Measurements from ENCODE around the gene MAPK12.

The MAPK12 gene

DNA sequence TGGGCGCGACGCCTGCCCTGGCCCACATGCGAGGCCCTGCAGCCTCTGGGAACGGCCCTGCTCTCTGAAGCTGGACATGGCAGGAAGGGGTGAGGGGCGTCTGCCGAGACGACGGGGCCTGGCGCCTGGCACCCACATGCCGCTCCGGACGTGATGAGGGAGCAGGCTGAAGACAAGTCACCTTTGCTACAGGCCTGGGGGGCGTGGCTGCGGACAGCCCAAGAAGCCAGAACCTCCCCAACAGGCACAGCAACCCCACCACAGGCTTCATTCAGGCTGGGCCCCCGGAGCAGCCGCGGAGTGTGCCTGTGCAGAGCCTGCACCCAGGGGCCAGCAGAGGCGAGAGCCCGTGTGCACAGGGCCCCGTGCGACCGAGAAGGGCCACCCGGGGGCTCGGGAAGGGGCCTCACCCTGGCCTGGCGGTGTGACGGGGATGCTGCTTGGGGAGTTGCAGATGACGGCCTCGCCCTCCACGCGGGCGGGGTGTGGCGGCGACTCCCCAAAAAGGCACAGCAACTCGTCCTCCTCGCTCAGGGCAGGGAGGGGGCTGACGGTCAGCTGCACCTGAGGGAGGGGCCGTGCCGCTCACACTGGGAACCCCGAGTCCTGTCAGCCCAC lies 25.3 kb upstream of the MAPK12 start:
- in situ Hi-C loops (cut with MboI; ENCODE audit: low pct_unique_long_range_greater_than_20kb, low sequenced_read_pairs, unreplicated experiment) = no loop called here
- TF ChIP-seq, protein P1, sequence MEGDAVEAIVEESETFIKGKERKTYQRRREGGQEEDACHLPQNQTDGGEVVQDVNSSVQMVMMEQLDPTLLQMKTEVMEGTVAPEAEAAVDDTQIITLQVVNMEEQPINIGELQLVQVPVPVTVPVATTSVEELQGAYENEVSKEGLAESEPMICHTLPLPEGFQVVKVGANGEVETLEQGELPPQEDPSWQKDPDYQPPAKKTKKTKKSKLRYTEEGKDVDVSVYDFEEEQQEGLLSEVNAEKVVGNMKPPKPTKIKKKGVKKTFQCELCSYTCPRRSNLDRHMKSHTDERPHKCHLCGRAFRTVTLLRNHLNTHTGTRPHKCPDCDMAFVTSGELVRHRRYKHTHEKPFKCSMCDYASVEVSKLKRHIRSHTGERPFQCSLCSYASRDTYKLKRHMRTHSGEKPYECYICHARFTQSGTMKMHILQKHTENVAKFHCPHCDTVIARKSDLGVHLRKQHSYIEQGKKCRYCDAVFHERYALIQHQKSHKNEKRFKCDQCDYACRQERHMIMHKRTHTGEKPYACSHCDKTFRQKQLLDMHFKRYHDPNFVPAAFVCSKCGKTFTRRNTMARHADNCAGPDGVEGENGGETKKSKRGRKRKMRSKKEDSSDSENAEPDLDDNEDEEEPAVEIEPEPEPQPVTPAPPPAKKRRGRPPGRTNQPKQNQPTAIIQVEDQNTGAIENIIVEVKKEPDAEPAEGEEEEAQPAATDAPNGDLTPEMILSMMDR (IDR thresholded peaks at IDR 0.05; ENCODE audit: extremely low read depth, insufficient read depth, missing control alignments) = no peak
- DNase-seq (ENCODE audit: low spot score) = no peak

DNA sequence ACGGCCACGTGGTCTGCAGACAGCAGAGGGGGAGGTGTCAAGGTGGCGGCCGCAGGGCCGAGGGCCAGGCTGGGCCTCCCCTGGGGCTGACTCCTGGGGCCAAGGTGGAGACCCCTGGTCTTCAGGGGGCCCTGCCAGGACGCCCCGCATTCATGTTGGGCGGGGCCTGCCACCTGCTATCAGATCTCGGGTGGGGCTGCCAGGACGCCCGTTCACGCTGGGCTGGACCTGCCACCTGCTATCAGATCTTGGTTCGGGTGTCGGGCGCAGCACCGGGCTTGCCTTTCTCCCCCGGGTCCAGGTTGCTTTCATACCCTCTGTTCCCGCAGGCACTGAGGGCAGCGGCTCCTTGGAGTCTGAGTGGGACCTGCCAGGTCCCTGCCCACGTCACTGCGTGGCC lies 24.8 kb upstream of the MAPK12 start:
- in situ Hi-C loops (cut with MboI; ENCODE audit: low pct_unique_long_range_greater_than_20kb, low sequenced_read_pairs, unreplicated experiment) = no loop called here
- DNase-seq (ENCODE audit: low spot score) = no peak
- TF ChIP-seq, protein P1 (IDR thresholded peaks at IDR 0.05; ENCODE audit: extremely low read depth, insufficient read depth, missing control alignments) = no peak

DNA sequence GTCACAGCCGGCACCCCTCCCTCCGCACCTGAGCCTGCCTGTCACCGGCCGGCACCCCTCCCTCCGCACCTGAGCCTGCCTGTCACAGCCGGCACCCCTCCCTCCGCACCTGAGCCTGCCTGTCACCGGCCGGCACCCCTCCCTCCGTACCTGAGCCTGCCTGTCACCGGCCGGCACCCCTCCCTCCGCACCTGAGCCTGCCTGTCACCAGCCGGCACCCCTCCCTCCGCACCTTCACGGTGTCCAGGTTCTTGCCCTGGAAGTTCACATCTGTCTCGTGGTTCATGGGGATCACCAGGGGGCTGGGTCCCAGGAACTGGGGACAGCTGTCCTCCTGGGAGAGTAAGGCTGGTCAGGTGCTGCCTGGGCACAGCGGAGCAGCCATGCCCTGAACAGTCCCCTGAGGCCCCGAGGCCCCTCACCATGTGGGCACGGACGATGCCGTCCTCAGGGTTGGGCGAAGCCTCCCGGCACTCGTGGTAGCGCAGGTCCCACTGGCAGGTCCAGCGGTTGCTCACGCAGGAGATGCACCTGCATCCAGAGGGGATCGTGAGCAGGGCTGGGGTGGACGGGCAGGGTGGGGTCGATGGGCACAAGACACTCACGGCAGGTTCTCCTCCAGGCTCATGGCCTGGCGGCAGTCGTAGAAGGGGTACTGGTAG lies 24.2 kb upstream of the MAPK12 start:
- no peak for DNase-seq (ENCODE audit: low spot score)
- TF ChIP-seq, protein P1 (IDR thresholded peaks at IDR 0.05; ENCODE audit: extremely low read depth, insufficient read depth, missing control alignments) = no peak
- in situ Hi-C loops (cut with MboI; ENCODE audit: low pct_unique_long_range_greater_than_20kb, low sequenced_read_pairs, unreplicated experiment) = no loop called here

DNA sequence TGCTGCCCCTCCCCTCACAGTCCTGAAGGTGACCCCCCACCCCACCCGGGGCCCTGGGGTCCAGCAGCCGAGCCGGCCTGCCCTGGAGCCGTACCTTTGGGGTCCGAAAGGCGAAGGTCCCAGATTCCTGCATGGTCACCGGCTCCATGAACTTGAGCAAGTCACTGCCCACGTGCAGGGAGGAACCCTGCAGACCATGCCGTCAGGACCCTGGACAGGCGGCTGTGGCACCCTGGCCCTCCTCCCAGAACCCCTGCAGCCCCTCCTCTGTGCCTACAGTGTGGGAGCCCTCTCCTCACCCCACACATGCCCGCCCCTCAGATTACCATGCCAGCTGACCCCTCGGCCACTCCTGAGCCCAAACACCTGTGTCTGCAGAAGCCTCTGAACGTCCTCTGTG lies 23.0 kb upstream of the MAPK12 start:
- in situ Hi-C loops (cut with MboI; ENCODE audit: low pct_unique_long_range_greater_than_20kb, low sequenced_read_pairs, unreplicated experiment) = no loop called here
- no peak for DNase-seq (ENCODE audit: low spot score)
- TF ChIP-seq, protein P1 (IDR thresholded peaks at IDR 0.05; ENCODE audit: extremely low read depth, insufficient read depth, missing control alignments) = no peak

DNA sequence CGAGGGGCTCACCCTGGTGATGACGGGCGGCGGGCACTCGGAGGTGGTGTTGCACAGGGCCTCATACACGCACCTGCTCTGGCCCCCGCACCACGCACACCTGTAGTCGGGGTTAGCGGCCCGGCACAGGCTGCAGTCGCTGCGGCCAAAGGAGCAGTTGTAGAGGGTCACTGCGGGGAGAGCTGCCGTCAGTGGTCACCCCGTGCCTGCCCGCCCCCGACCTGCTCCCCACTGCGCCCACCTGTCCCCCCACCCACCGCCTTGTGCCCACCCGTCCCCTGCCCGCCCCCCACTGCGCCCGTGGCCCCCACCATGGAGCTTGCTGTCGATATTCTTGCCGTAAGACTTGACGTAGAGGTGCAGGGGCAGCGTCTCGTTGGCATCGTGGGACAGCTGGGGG lies 22.3 kb upstream of the MAPK12 start:
- in situ Hi-C loops (cut with MboI; ENCODE audit: low pct_unique_long_range_greater_than_20kb, low sequenced_read_pairs, unreplicated experiment) = no loop called here
- TF ChIP-seq, protein P1 (IDR thresholded peaks at IDR 0.05; ENCODE audit: extremely low read depth, insufficient read depth, missing control alignments) = no peak
- DNase-seq (ENCODE audit: low spot score) = no peak

DNA sequence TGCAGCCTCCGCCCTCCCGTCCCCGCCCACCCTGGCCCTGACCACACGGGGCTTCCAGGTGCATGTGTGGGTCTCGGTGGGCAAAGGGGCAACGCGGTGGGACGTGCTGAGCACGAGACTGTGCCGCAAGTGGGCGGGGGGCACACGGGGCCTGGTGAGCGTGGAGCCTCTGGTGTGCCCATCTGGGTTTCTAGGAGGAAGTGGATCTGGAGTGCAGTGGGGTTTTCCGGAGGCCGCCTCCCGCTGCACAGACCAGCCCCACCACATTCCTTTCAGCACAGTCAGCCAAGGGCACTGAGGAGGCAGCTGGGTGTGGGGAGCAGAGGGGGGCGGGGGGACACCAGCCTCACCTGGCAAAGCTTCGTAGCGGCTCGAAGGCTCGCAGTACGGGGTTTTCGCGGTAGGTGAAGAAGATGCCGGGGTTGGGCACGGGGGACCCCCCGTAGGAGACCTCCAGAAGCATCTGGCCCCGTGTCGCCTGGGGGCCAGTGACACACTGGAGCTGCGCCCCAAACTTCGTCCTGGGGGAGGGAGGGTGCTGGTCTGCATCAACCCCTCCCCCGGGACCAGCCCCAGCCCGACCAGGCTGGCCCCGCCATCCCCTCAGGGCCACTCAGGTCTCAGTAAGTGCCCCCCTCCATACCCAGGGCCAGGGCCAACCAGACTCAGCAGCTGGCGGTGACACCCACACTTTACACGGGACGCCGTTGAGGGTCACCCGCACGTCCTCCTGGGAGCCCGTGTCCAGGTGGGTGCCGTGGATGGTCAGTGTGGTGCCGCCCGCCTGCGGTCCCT lies 21.1 kb upstream of the MAPK12 start:
- in situ Hi-C loops (cut with MboI; ENCODE audit: low pct_unique_long_range_greater_than_20kb, low sequenced_read_pairs, unreplicated experiment) = no loop called here
- DNase-seq (ENCODE audit: low spot score) = no peak
- TF ChIP-seq, protein P1 (IDR thresholded peaks at IDR 0.05; ENCODE audit: extremely low read depth, insufficient read depth, missing control alignments) = no peak

Data from GM13977 (cell line).